Activated T-helper 1 cell treated with anti-CD3 and anti-CD28 coated beads, Interleukin-12 subunit alpha, Interleukin-12 subunit beta, Interleukin-2, Interleukin-4 antibody, amounts not matched to agents 30 ng/mL and 10 ng/mL and 1 ng/mL, durations not matched to agents 14 hours and 24 hours and 36 hours (primary cell): ENCODE results near the gene SLC36A3. TPM values are rescaled to one million over a fixed set of nuclear protein-coding genes. Genes with fewer than 3 reads are reported as not detected.
"Not testable (repeated sequence)": the region's sequence is repeated elsewhere in the genome, so short reads cannot be mapped to it uniquely, and the experiment has no call there.

Experiments
- DNase-seq: peaks from one replicate; pipeline ENCODE4 v3.0.0; 2021; ENCODE audit warnings: low spot score
- H3K27ac Mint-ChIP-seq: one replicate; pipeline ENCODE4 v1.8.0; 2021; ENCODE audit warnings: mild to moderate bottlenecking, mixed read lengths
- H3K27me3 Mint-ChIP-seq: one replicate; pipeline ENCODE4 v1.8.0; 2022; ENCODE audit warnings: mild to moderate bottlenecking, moderate library complexity, mixed read lengths; ENCODE audit not compliant: insufficient read depth
- H3K36me3 Mint-ChIP-seq: one replicate; pipeline ENCODE4 v1.8.0; 2021; ENCODE audit warnings: low read depth, mixed read lengths
- H3K4me1 Mint-ChIP-seq: one replicate; pipeline ENCODE4 v1.8.0; 2021; ENCODE audit warnings: low read depth, mixed read lengths
- H3K4me3 Mint-ChIP-seq: one replicate; pipeline ENCODE4 v1.8.0; 2021; ENCODE audit warnings: mild to moderate bottlenecking, moderate library complexity, mixed read lengths
- H3K9me3 Mint-ChIP-seq: one replicate; pipeline ENCODE4 v1.8.0; 2021; ENCODE audit warnings: mixed read lengths
- intact Hi-C: fragments of 100-400 bp; cut with micrococcal nuclease; formaldehyde crosslinking; loops from one replicate; pipeline ENCODE4 v1.15.1; 2024
- total RNA-seq: library from RNA; stranded (reverse); gene quantifications from 2 replicates; pipeline ENCODE4 v1.2.3, GENCODE V29; 2022

The SLC36A3 gene
- total RNA-seq, 1 donor from 2014 or later: not detected

DNA sequence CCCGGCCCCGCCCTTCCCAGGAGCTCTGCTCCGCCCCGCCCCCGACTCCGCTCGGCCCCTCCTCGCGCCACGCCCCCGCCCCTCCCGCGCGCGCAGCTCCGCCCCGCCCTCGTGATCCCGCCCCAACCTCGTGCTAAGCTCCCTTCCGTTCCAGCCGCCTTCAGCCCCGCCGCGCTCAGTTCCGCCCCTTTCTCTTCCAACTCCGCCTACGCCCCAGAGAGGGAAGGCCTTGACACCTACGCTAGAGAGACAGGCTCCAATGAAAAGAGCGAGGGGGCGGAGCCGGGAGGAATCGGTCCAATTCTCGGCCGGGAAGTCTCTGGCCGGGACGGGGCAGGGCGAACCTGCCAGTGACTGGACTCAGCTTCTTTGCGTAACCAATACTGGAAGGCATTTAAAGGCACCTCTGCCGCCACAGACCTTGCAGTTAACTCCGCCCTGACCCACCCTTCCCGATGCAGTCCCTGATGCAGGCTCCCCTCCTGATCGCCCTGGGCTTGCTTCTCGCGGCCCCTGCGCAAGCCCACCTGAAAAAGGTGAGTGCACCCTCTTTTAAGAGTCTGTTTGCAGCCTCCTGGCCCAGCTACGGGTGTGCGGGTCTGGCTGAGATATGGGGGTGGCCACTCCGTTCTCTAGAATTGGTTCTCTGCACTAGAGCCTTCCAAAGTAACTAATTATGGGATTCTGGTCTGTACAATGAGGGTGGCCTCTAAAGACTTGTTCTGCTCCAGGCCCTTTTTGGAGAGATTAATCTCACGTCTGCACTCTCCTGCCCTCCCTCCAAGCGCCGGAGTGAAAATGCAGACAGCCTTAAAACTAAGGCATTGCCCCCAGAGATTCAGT lies 50.6 kb downstream of the SLC36A3 start, which contains the start of gene GM2A:
GM2A (plus strand) TSS at position 424 of the 843 bp plus-strand sequence; CDS start at position 456, 32 bp downstream.
- Mint-ChIP-seq H3K27ac (peak within 1 kb of the TSS; percentile 88), H3K9me3 (no peaks in the 10 kb centered on the region), H3K4me1 (peaks cover 44% of the 10 kb centered on the region), H3K27me3 (peaks cover 2% of the 10 kb centered on the region), H3K4me3 (peak within 1 kb of the TSS; percentile 87), H3K36me3 (peaks cover 3% of the 10 kb centered on the region)
- DNase-seq: peak; percentile 99
- intact Hi-C loops: loop anchor here (1.0 to 5.0 kb wide), 13 partner anchors 11 to 896 kb away; partner anchors contain the start of genes ATOX1, CCDC69, DCTN4 and G3BP1

GRCh38 chr5:151251621-151252020 lies 51.9 kb downstream of the SLC36A3 start:
- Mint-ChIP-seq H3K4me1 (peaks cover 44% of the 10 kb centered on the region), H3K27ac (peak overlapping the region; percentile 12), H3K27me3 (peaks cover 2% of the 10 kb centered on the region), H3K36me3 (peaks cover 3% of the 10 kb centered on the region), H3K9me3 (no peaks in the 10 kb centered on the region), H3K4me3 (peak overlapping the region; percentile 87)
- intact Hi-C loops: loop anchor here (1.0 to 5.0 kb wide), 9 partner anchors 27 to 894 kb away; partner anchors contain the start of genes ATOX1, CCDC69, DCTN4 and RBM22
- DNase-seq: no peak

GRCh38 chr5:151251001-151251551 lies 52.5 kb downstream of the SLC36A3 start:
- peaks cover 3% of the 10 kb centered on the region for H3K36me3 Mint-ChIP-seq
- peaks cover 44% of the 10 kb centered on the region for H3K4me1 Mint-ChIP-seq
- peaks cover 2% of the 10 kb centered on the region for H3K27me3 Mint-ChIP-seq
- H3K9me3 Mint-ChIP-seq: no peaks in the 10 kb centered on the region
- peak; percentile 14 for DNase-seq
- peak overlapping the region; percentile 12 for H3K27ac Mint-ChIP-seq
- intact Hi-C loops: loop anchor here (5.0 kb wide), 3 partner anchors 196 to 894 kb away; partner anchors contain the start of genes DCTN4, SLC36A1 and TCOF1
- peak overlapping the region; percentile 66 for H3K4me3 Mint-ChIP-seq

GRCh38 chr5:151250346-151251000 lies 53.1 kb downstream of the SLC36A3 start:
- intact Hi-C loops: loop anchor here (5.0 kb wide), 3 partner anchors 197 to 893 kb away; partner anchors contain the start of genes DCTN4, SLC36A1 and TCOF1
- peaks cover 45% of the 10 kb centered on the region for H3K4me1 Mint-ChIP-seq
- H3K9me3 Mint-ChIP-seq: no peaks in the 10 kb centered on the region
- H3K27me3 Mint-ChIP-seq: peaks cover 2% of the 10 kb centered on the region
- peak overlapping the region; percentile 59 for H3K27ac Mint-ChIP-seq
- H3K36me3 Mint-ChIP-seq: peaks cover 3% of the 10 kb centered on the region
- DNase-seq: no peak
- H3K4me3 Mint-ChIP-seq: peak overlapping the region; percentile 66

- Mint-ChIP-seq H3K4me1 (peaks cover 45% of the 10 kb centered on the region), H3K9me3 (no peaks in the 10 kb centered on the region), H3K4me3 (no peak overlapping the region), H3K36me3 (peaks cover 3% of the 10 kb centered on the region), H3K27me3 (peaks cover 2% of the 10 kb centered on the region), H3K27ac (no peak overlapping the region)
- DNase-seq: no peak
- intact Hi-C loops: no loop called here
Observed at GRCh38 chr5:151249281-151249680, 54.3 kb downstream of the SLC36A3 start.

GRCh38 chr5:151248651-151249050 lies 54.9 kb downstream of the SLC36A3 start:
- Mint-ChIP-seq H3K4me1 (peaks cover 45% of the 10 kb centered on the region), H3K4me3 (no peak overlapping the region), H3K27ac (no peak overlapping the region), H3K27me3 (peaks cover 2% of the 10 kb centered on the region), H3K9me3 (no peaks in the 10 kb centered on the region), H3K36me3 (peaks cover 7% of the 10 kb centered on the region)
- DNase-seq: no peak
- intact Hi-C loops: no loop called here

- no peaks in the 10 kb centered on the region for H3K9me3 Mint-ChIP-seq
- peaks cover 2% of the 10 kb centered on the region for H3K27me3 Mint-ChIP-seq
- intact Hi-C loops: no loop called here
- peaks cover 9% of the 10 kb centered on the region for H3K36me3 Mint-ChIP-seq
- no peak overlapping the region for H3K4me3 Mint-ChIP-seq
- peaks cover 38% of the 10 kb centered on the region for H3K4me1 Mint-ChIP-seq
- no peak for DNase-seq
- H3K27ac Mint-ChIP-seq: no peak overlapping the region
Observed at GRCh38 chr5:151245680-151246219, 57.8 kb downstream of the SLC36A3 start.

GRCh38 chr5:151244206-151244605 lies 59.4 kb downstream of the SLC36A3 start:
- Mint-ChIP-seq H3K27ac (no peak overlapping the region), H3K36me3 (peaks cover 7% of the 10 kb centered on the region), H3K4me3 (no peak overlapping the region), H3K27me3 (no peaks in the 10 kb centered on the region), H3K4me1 (peaks cover 38% of the 10 kb centered on the region), H3K9me3 (no peaks in the 10 kb centered on the region)
- intact Hi-C loops: no loop called here
- no peak for DNase-seq

DNA sequence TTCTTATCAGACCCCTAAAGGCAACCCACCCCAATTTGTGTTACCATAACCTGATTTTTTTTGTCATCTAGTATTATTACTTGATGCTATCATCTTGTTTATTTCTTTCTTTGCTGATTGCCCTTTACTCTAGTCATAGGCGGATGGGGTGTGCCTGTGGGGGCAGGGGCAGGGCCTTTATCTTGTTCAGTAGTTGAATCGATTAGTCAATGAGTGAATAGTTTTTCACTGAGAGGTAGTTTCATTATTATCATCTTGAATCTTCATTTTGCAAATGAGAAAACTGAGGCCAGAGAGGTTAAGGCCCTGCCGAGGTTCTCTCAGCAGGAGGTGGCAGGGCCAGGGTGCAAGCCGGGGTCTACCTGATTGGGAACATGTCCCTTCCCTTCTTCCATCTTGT lies 60.0 kb downstream of the SLC36A3 start:
- no peak overlapping the region for H3K27ac Mint-ChIP-seq
- intact Hi-C loops: no loop called here
- no peaks in the 10 kb centered on the region for H3K27me3 Mint-ChIP-seq
- no peaks in the 10 kb centered on the region for H3K9me3 Mint-ChIP-seq
- no peak overlapping the region for H3K4me3 Mint-ChIP-seq
- peaks cover 40% of the 10 kb centered on the region for H3K4me1 Mint-ChIP-seq
- H3K36me3 Mint-ChIP-seq: peaks cover 7% of the 10 kb centered on the region
- no peak for DNase-seq

- Mint-ChIP-seq H3K36me3 (peaks cover 7% of the 10 kb centered on the region), H3K27me3 (no peaks in the 10 kb centered on the region), H3K4me1 (peaks cover 40% of the 10 kb centered on the region), H3K9me3 (no peaks in the 10 kb centered on the region), H3K27ac (no peak overlapping the region), H3K4me3 (no peak overlapping the region)
- no peak for DNase-seq
- intact Hi-C loops: no loop called here
Observed at GRCh38 chr5:151243127-151243526, 60.4 kb downstream of the SLC36A3 start.

- H3K9me3 Mint-ChIP-seq: no peaks in the 10 kb centered on the region
- H3K36me3 Mint-ChIP-seq: peaks cover 7% of the 10 kb centered on the region
- no peaks in the 10 kb centered on the region for H3K27me3 Mint-ChIP-seq
- intact Hi-C loops: no loop called here
- H3K27ac Mint-ChIP-seq: no peak overlapping the region
- peaks cover 40% of the 10 kb centered on the region for H3K4me1 Mint-ChIP-seq
- H3K4me3 Mint-ChIP-seq: no peak overlapping the region
- DNase-seq: no peak
Observed at GRCh38 chr5:151240924-151241635, 62.5 kb downstream of the SLC36A3 start.

DNA sequence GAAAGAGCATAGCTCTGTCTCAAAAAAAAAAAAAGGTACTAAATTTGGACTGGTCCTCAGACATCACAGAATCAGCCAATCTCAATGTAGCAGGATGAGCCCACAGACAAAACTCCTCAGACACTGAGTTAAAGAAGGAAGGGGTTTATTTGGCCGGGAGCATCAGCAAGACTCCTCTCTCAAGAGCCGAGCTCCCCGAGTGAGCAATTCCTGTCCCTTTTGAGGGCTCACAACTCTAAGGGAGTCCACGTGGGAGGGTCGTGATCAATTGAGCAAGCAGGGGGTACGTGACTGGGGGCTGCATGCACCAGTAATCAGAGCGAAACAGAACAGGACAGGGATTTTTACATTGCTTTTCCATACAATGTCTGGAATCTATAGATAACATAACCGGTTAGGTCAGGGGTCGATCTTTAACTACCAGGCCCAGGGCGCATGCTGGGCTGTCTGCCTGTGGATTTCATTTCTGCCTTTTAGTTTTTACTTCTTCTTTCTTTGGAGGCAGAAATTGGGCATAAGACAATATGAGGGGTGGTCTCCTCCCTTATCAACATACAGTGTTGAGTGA lies 63.2 kb downstream of the SLC36A3 start:
- DNase-seq, intact Hi-C loops, H3K9me3 Mint-ChIP-seq, H3K4me3 Mint-ChIP-seq, H3K36me3 Mint-ChIP-seq, H3K27ac Mint-ChIP-seq, H3K27me3 Mint-ChIP-seq: not testable (repeated sequence)
- peaks cover 33% of the 10 kb centered on the region for H3K4me1 Mint-ChIP-seq
